Measurements from ENCODE around the gene MOSMO.
"Not testable (repeated sequence)": the region's sequence is repeated elsewhere in the genome, so short reads cannot be mapped to it uniquely, and the experiment has no call there.

Gene MOSMO

DNA sequence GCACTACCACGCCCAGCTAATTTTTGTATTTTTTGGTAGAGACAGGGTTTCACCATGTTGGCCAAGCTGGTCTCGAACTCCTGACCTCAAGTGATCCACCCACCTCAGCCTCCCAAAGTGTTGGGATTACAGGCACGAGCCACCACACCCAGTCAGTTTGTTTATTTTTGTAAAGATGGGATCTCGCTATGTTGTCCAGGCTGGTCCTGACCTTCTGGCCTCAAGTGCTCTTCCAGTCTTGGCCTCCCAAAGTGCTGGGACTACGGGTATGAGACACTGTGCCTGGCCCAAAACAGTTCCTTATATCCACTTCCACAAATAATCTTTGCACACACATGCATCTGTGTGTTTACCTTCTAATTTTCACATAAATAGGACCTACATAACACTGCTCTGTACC, 103.7 kb downstream of the MOSMO start:
- not testable (repeated sequence) for H3K9me3 Mint-ChIP-seq; H3K4me3 Mint-ChIP-seq; H3K27me3 Mint-ChIP-seq; H3K27ac Mint-ChIP-seq; H3K36me3 Mint-ChIP-seq (ENCODE audit: low read depth); H3K4me1 Mint-ChIP-seq (ENCODE audit: low read depth); DNase-seq

- Mint-ChIP-seq H3K9me3 (no peaks in the 10 kb centered on the region), H3K4me1 (ENCODE audit: low read depth) (no peaks in the 10 kb centered on the region), H3K27ac (no peak overlapping the region), H3K36me3 (ENCODE audit: low read depth) (no peaks in the 10 kb centered on the region), H3K4me3 (no peak overlapping the region), H3K27me3 (peaks cover 2% of the 10 kb centered on the region)
- DNase-seq = no peak
Measured at GRCh38 chr16:22116095-22116700, 108.3 kb downstream of the MOSMO start.

- H3K4me3 Mint-ChIP-seq = no peak overlapping the region
- H3K27ac Mint-ChIP-seq = no peak overlapping the region
- no peaks in the 10 kb centered on the region for H3K9me3 Mint-ChIP-seq
- H3K4me1 Mint-ChIP-seq (ENCODE audit: low read depth) = no peaks in the 10 kb centered on the region
- no peaks in the 10 kb centered on the region for H3K36me3 Mint-ChIP-seq (ENCODE audit: low read depth)
- DNase-seq = no peak
- H3K27me3 Mint-ChIP-seq = no peaks in the 10 kb centered on the region
Measured at GRCh38 chr16:22117609-22118008, 109.7 kb downstream of the MOSMO start.

DNA sequence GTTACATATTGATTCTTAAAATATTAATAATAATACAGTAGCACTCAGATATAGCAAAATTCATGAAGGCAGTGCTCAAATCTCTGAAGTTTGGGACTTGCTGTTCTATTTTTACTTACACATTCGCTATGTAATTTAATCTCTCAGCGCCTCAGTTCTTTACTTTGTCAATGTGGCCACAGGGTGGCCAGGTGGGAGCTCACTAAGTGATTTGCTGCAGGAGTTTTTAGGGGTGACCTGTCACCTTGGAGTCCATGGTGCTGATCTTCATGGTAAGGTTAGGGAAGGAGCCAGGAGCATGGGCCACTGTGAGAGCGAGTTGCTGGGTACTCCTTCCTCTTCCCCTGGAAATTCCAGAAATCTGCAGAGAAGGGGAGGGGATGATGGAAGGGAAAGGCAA, 112.5 kb downstream of the MOSMO start:
- H3K27me3 Mint-ChIP-seq = no peaks in the 10 kb centered on the region
- H3K27ac Mint-ChIP-seq = no peak overlapping the region
- H3K9me3 Mint-ChIP-seq = no peaks in the 10 kb centered on the region
- H3K36me3 Mint-ChIP-seq (ENCODE audit: low read depth) = no peaks in the 10 kb centered on the region
- H3K4me3 Mint-ChIP-seq = no peak overlapping the region
- DNase-seq = no peak
- H3K4me1 Mint-ChIP-seq (ENCODE audit: low read depth) = no peaks in the 10 kb centered on the region

GRCh38 chr16:22122239-22122638, 114.3 kb downstream of the MOSMO start:
- DNase-seq = no peak
- no peaks in the 10 kb centered on the region for H3K36me3 Mint-ChIP-seq (ENCODE audit: low read depth)
- no peak overlapping the region for H3K4me3 Mint-ChIP-seq
- H3K4me1 Mint-ChIP-seq (ENCODE audit: low read depth) = no peaks in the 10 kb centered on the region
- no peaks in the 10 kb centered on the region for H3K9me3 Mint-ChIP-seq
- no peak overlapping the region for H3K27ac Mint-ChIP-seq
- no peaks in the 10 kb centered on the region for H3K27me3 Mint-ChIP-seq

DNA sequence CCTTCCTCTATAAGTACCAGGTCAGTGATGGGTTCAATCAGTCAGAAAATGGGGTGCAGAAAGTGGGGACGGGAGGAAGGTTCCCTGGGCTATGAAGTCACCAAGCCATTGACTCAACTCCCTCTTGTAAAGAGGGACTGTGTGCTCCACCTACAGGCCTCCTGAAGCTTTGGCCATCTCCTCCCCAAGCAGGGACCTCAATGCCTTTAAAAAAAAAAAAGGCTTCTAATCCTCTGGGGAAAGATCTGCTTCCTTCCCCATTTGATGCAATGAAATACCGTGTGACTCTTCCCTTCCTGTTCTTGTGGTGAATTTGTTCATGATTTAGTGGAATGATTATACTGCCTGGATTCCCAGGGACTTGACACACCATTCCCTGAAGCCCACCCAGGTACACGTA, 115.2 kb downstream of the MOSMO start:
- no peak for DNase-seq
- no peaks in the 10 kb centered on the region for H3K9me3 Mint-ChIP-seq
- no peaks in the 10 kb centered on the region for H3K27me3 Mint-ChIP-seq
- no peak overlapping the region for H3K27ac Mint-ChIP-seq
- no peak overlapping the region for H3K4me3 Mint-ChIP-seq
- no peaks in the 10 kb centered on the region for H3K4me1 Mint-ChIP-seq (ENCODE audit: low read depth)
- no peaks in the 10 kb centered on the region for H3K36me3 Mint-ChIP-seq (ENCODE audit: low read depth)

GRCh38 chr16:22123759-22124490, 116.0 kb downstream of the MOSMO start:
- H3K27ac Mint-ChIP-seq = no peak overlapping the region
- no peaks in the 10 kb centered on the region for H3K36me3 Mint-ChIP-seq (ENCODE audit: low read depth)
- no peaks in the 10 kb centered on the region for H3K9me3 Mint-ChIP-seq
- no peaks in the 10 kb centered on the region for H3K4me1 Mint-ChIP-seq (ENCODE audit: low read depth)
- H3K27me3 Mint-ChIP-seq = no peaks in the 10 kb centered on the region
- no peak overlapping the region for H3K4me3 Mint-ChIP-seq
- DNase-seq = no peak

GRCh38 chr16:22124583-22125284, 116.8 kb downstream of the MOSMO start:
- Mint-ChIP-seq H3K27me3 (no peaks in the 10 kb centered on the region), H3K36me3 (ENCODE audit: low read depth) (no peaks in the 10 kb centered on the region)
- no peak for DNase-seq

GRCh38 chr16:22126037-22126558, 118.2 kb downstream of the MOSMO start:
- no peaks in the 10 kb centered on the region for H3K9me3 Mint-ChIP-seq
- DNase-seq = no peak
- no peak overlapping the region for H3K27ac Mint-ChIP-seq
- H3K4me1 Mint-ChIP-seq (ENCODE audit: low read depth) = no peaks in the 10 kb centered on the region
- no peak overlapping the region for H3K4me3 Mint-ChIP-seq
- no peaks in the 10 kb centered on the region for H3K36me3 Mint-ChIP-seq (ENCODE audit: low read depth)
- H3K27me3 Mint-ChIP-seq = no peaks in the 10 kb centered on the region

More at GRCh38 chr16:22124583-22125284, 116.8 kb downstream of the MOSMO start:
- no peaks in the 10 kb centered on the region for H3K9me3 Mint-ChIP-seq
- no peak overlapping the region for H3K27ac Mint-ChIP-seq
- H3K4me1 Mint-ChIP-seq (ENCODE audit: low read depth) = no peaks in the 10 kb centered on the region
- no peak overlapping the region for H3K4me3 Mint-ChIP-seq

- DNase-seq; H3K4me1 Mint-ChIP-seq (ENCODE audit: low read depth); H3K27me3 Mint-ChIP-seq; H3K36me3 Mint-ChIP-seq (ENCODE audit: low read depth); H3K9me3 Mint-ChIP-seq; H3K4me3 Mint-ChIP-seq; H3K27ac Mint-ChIP-seq: not testable (repeated sequence)
Measured at GRCh38 chr16:22128537-22128936, 120.6 kb downstream of the MOSMO start.

- Mint-ChIP-seq H3K27ac (no peak overlapping the region), H3K9me3 (no peaks in the 10 kb centered on the region), H3K27me3 (no peaks in the 10 kb centered on the region), H3K4me1 (ENCODE audit: low read depth) (no peaks in the 10 kb centered on the region), H3K4me3 (no peak overlapping the region), H3K36me3 (ENCODE audit: low read depth) (no peaks in the 10 kb centered on the region)
- DNase-seq = no peak
Measured at GRCh38 chr16:22130528-22130927, 122.6 kb downstream of the MOSMO start.

DNA sequence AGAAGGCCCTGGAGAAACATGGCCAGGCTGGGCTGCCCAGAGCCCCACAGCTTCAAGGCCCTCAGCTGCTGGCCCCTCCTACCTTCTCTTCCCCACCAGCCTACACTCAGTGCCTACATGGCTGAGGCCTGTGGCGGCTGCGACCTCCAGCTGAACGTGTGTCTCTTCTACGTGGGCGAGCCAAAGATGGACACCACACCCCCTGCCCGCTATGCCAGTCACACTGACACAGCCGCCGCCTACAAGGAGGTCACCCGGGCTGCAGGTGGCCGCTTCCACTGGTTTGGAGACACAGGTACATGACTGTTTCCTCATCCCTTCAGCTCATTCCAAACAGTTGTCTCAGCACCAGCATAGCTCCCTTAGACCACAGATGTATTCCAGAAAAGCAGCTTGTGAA, 124.9 kb downstream of the MOSMO start:
- H3K4me1 Mint-ChIP-seq (ENCODE audit: low read depth) = no peaks in the 10 kb centered on the region
- H3K36me3 Mint-ChIP-seq (ENCODE audit: low read depth) = no peaks in the 10 kb centered on the region
- no peak overlapping the region for H3K27ac Mint-ChIP-seq
- H3K9me3 Mint-ChIP-seq = no peaks in the 10 kb centered on the region
- no peaks in the 10 kb centered on the region for H3K27me3 Mint-ChIP-seq
- H3K4me3 Mint-ChIP-seq = no peak overlapping the region
- no peak for DNase-seq
